Measurements from ENCODE around the gene FCSK.

DNA sequence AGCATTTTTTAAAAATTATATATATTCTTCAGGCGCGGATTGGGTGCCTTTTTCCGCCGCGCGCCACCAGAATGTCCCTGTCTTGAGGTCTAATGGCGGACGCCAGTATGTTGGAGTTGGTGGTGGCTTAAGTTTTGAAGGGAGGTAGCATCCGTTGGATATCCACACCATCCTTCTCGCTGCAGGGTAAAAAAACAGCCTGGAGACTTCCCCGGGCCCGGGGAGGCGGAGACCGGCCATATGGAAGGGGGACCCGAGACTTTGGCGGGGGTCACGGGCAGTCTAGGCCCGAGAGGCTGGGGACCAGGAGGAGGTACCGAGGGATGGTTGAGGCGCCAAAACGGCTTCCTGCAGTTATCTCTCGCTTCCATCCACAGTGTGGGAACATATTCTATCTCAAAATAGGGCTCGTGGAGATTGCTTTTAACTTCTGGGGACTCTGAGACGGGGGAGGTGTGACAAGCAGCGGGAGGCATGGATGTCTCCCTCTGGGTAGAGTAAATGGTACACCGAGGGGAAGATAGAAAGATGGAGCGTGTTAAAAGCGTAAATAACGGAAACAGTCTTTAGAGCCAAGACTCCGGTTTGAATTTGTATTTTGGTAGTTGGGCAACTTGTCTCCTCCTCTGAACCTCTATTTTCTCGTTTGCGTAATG is 69.5 kb downstream of the FCSK start, which contains the start of gene SF3B3:
- TF ChIP-seq, protein P1, sequence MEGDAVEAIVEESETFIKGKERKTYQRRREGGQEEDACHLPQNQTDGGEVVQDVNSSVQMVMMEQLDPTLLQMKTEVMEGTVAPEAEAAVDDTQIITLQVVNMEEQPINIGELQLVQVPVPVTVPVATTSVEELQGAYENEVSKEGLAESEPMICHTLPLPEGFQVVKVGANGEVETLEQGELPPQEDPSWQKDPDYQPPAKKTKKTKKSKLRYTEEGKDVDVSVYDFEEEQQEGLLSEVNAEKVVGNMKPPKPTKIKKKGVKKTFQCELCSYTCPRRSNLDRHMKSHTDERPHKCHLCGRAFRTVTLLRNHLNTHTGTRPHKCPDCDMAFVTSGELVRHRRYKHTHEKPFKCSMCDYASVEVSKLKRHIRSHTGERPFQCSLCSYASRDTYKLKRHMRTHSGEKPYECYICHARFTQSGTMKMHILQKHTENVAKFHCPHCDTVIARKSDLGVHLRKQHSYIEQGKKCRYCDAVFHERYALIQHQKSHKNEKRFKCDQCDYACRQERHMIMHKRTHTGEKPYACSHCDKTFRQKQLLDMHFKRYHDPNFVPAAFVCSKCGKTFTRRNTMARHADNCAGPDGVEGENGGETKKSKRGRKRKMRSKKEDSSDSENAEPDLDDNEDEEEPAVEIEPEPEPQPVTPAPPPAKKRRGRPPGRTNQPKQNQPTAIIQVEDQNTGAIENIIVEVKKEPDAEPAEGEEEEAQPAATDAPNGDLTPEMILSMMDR (IDR thresholded peaks at IDR 0.05; ENCODE audit: insufficient read depth, low read length) = no peak
- peak; percentile 87 for TF ChIP-seq POLR2AphosphoS5 (IDR thresholded peaks at IDR 0.05; ENCODE audit: low read depth)
- TF ChIP-seq, protein P2, sequence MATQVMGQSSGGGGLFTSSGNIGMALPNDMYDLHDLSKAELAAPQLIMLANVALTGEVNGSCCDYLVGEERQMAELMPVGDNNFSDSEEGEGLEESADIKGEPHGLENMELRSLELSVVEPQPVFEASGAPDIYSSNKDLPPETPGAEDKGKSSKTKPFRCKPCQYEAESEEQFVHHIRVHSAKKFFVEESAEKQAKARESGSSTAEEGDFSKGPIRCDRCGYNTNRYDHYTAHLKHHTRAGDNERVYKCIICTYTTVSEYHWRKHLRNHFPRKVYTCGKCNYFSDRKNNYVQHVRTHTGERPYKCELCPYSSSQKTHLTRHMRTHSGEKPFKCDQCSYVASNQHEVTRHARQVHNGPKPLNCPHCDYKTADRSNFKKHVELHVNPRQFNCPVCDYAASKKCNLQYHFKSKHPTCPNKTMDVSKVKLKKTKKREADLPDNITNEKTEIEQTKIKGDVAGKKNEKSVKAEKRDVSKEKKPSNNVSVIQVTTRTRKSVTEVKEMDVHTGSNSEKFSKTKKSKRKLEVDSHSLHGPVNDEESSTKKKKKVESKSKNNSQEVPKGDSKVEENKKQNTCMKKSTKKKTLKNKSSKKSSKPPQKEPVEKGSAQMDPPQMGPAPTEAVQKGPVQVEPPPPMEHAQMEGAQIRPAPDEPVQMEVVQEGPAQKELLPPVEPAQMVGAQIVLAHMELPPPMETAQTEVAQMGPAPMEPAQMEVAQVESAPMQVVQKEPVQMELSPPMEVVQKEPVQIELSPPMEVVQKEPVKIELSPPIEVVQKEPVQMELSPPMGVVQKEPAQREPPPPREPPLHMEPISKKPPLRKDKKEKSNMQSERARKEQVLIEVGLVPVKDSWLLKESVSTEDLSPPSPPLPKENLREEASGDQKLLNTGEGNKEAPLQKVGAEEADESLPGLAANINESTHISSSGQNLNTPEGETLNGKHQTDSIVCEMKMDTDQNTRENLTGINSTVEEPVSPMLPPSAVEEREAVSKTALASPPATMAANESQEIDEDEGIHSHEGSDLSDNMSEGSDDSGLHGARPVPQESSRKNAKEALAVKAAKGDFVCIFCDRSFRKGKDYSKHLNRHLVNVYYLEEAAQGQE (IDR thresholded peaks at IDR 0.05; ENCODE audit: insufficient replicate concordance, low read depth) = peak; percentile 83
- no peak; the same call in 1 of the 2 replicates for TF ChIP-seq GABPA (IDR thresholded peaks at IDR 0.05; ENCODE audit: low read depth)
- no peak for TF ChIP-seq SPI1 (IDR thresholded peaks at IDR 0.05; ENCODE audit: borderline replicate concordance, low read depth)
